ENCODE measurements around the gene FNDC3A. TPM values are rescaled to one million over a fixed set of nuclear protein-coding genes. Genes with fewer than 3 reads are reported as not detected.

Gene FNDC3A
- total RNA-seq, 1 donor from 2014 or later, result 69.3 TPM

DNA sequence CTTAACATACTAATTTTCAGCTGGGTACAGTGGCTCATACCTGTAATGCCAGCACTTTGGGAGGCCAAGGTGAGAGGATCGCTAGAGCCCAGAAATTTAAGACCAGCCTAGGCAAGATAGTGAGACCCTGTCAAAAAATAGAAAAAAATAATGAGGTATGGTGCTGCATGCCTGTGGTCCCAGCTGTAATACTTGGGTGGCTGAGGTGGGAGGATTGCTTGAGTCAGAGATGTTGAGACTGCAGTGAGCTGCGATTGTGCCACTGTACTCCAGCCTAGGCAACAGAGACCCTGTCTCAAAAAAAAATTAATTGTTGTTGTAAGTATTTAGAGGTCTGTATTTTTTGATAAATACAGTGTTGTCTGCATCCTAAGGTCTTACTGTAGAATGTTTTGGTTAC lies 66.8 kb downstream of the FNDC3A start:
- Histone ChIP-seq H3F3A (ENCODE audit: low read depth) (no peaks in the 10 kb centered on the region), H3K27me3 (no peaks in the 10 kb centered on the region), H3K4me2 (no peak overlapping the region), H3K9ac (no peak overlapping the region), H3K36me3 (no peaks in the 10 kb centered on the region), H2AFZ (replicated peaks) (no peak overlapping the region), H3K9me3 (ENCODE audit: low read depth) (no peaks in the 10 kb centered on the region), H3K4me3 (no peak overlapping the region), H3K79me2 (ENCODE audit: low read depth) (no peaks in the 10 kb centered on the region), H4K20me1 (ENCODE audit: low read depth) (no peaks in the 10 kb centered on the region), H3K27ac (no peak overlapping the region), H3K4me1 (no peaks in the 10 kb centered on the region)
- no peaks in the 10 kb centered on the region for H3K9me3 Mint-ChIP-seq
- H3K4me1 Mint-ChIP-seq, result no peaks in the 10 kb centered on the region
- no peak overlapping the region for H3K4me3 Mint-ChIP-seq
- DNase-seq (ENCODE audit: low spot score), result no peak
- no peak overlapping the region for H3K27ac Mint-ChIP-seq
- TF ChIP-seq, protein P1, sequence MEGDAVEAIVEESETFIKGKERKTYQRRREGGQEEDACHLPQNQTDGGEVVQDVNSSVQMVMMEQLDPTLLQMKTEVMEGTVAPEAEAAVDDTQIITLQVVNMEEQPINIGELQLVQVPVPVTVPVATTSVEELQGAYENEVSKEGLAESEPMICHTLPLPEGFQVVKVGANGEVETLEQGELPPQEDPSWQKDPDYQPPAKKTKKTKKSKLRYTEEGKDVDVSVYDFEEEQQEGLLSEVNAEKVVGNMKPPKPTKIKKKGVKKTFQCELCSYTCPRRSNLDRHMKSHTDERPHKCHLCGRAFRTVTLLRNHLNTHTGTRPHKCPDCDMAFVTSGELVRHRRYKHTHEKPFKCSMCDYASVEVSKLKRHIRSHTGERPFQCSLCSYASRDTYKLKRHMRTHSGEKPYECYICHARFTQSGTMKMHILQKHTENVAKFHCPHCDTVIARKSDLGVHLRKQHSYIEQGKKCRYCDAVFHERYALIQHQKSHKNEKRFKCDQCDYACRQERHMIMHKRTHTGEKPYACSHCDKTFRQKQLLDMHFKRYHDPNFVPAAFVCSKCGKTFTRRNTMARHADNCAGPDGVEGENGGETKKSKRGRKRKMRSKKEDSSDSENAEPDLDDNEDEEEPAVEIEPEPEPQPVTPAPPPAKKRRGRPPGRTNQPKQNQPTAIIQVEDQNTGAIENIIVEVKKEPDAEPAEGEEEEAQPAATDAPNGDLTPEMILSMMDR (IDR thresholded peaks at IDR 0.05), result no peak
- TF ChIP-seq EZH2phosphoT487 (IDR thresholded peaks at IDR 0.05), result no peak
- no peak for TF ChIP-seq EZH2 (IDR thresholded peaks at IDR 0.05)
- peaks cover 21% of the 10 kb centered on the region for H3K36me3 Mint-ChIP-seq
- H3K27me3 Mint-ChIP-seq (ENCODE audit: insufficient read depth, low read depth), result no peaks in the 10 kb centered on the region

DNA sequence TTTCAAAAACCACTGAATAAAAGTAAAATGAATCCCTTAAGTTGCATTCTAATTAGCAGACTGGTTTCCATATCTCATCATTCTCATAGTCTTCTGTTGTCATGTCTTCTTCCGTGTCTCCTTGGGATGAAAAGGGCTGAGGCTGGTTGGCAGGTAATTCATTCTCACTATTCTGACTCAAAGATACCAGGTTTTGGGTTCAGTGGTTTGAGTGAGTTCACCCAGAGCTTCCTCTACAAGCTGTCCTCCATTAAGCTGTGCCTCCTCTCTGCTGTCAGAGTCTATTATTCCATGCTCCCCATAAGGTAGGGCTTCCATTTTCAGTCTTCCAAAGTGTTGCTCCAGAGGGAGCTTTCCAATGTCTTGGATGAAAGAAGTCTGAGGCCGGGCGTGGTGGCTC lies 68.3 kb downstream of the FNDC3A start:
- Histone ChIP-seq H3K4me1 (no peaks in the 10 kb centered on the region), H3K79me2 (ENCODE audit: low read depth) (no peaks in the 10 kb centered on the region), H3K9ac (no peak overlapping the region), H3K36me3 (no peaks in the 10 kb centered on the region), H3K4me3 (no peak overlapping the region), H3F3A (ENCODE audit: low read depth) (no peaks in the 10 kb centered on the region), H3K9me3 (ENCODE audit: low read depth) (no peaks in the 10 kb centered on the region), H4K20me1 (ENCODE audit: low read depth) (no peaks in the 10 kb centered on the region), H3K4me2 (no peak overlapping the region), H3K27me3 (no peaks in the 10 kb centered on the region), H2AFZ (replicated peaks) (no peak overlapping the region), H3K27ac (no peak overlapping the region)
- Mint-ChIP-seq H3K4me3 (no peak overlapping the region), H3K4me1 (no peaks in the 10 kb centered on the region), H3K9me3 (peaks cover 5% of the 10 kb centered on the region), H3K27ac (no peak overlapping the region), H3K27me3 (ENCODE audit: insufficient read depth, low read depth) (no peaks in the 10 kb centered on the region), H3K36me3 (peaks cover 27% of the 10 kb centered on the region)
- DNase-seq (ENCODE audit: low spot score), result no peak
- TF ChIP-seq, protein P1 (IDR thresholded peaks at IDR 0.05), result no peak
- TF ChIP-seq EZH2 (IDR thresholded peaks at IDR 0.05) (no peak), EZH2phosphoT487 (IDR thresholded peaks at IDR 0.05) (no peak)

DNA sequence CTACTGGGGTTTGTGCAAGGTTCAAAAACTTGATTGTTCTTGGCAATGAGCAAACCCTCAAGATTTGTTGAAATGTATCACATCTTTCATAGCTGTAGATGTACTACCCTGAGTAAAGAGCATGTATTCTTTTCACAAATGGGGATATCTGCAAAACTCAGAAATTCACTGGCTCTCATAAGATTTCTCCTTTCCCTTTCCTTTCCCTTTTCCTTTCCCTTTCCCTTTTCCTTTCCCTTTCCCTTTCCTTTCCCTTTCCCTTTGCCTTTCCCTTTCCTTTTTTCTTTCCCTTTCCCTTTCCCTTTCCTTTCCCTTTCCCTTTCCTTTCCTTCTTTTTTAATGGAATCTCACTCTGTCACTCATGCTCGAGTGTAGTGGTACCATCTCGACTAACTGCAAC lies 69.1 kb downstream of the FNDC3A start:
- TF ChIP-seq EZH2phosphoT487 (IDR thresholded peaks at IDR 0.05), result no peak
- TF ChIP-seq EZH2 (IDR thresholded peaks at IDR 0.05), result no peak
- TF ChIP-seq, protein P1 (IDR thresholded peaks at IDR 0.05), result no peak
- Histone ChIP-seq H3K36me3 (no peaks in the 10 kb centered on the region), H3K9me3 (ENCODE audit: low read depth) (no peaks in the 10 kb centered on the region), H3K27ac (no peak overlapping the region), H2AFZ (replicated peaks) (no peak overlapping the region), H3K9ac (no peak overlapping the region), H3F3A (ENCODE audit: low read depth) (no peaks in the 10 kb centered on the region), H3K4me1 (no peaks in the 10 kb centered on the region), H3K79me2 (ENCODE audit: low read depth) (no peaks in the 10 kb centered on the region), H3K4me3 (no peak overlapping the region), H4K20me1 (ENCODE audit: low read depth) (no peaks in the 10 kb centered on the region), H3K4me2 (no peak overlapping the region), H3K27me3 (no peaks in the 10 kb centered on the region)
- peaks cover 11% of the 10 kb centered on the region for H3K9me3 Mint-ChIP-seq
- H3K27me3 Mint-ChIP-seq (ENCODE audit: insufficient read depth, low read depth), result no peaks in the 10 kb centered on the region
- peaks cover 30% of the 10 kb centered on the region for H3K36me3 Mint-ChIP-seq
- DNase-seq (ENCODE audit: low spot score), result no peak
- H3K4me3 Mint-ChIP-seq, result no peak overlapping the region
- no peak overlapping the region for H3K27ac Mint-ChIP-seq
- H3K4me1 Mint-ChIP-seq, result no peaks in the 10 kb centered on the region

Data from neural progenitor cell (in vitro differentiated cells).